CD4-positive, alpha-beta T cell treated with Interleukin-10 for 1 hour (primary cell): ENCODE results near the gene FGF22.
"Not testable (repeated sequence)": the region's sequence is repeated elsewhere in the genome, so short reads cannot be mapped to it uniquely, and the experiment has no call there.

Source experiments
- DNase-seq: peaks from one replicate; pipeline ENCODE4 v3.0.0-alpha.2; 2020

Gene FGF22

GRCh38 chr19:622666-623065 is 17.0 kb upstream of the FGF22 start:
- no peak for DNase-seq

DNA sequence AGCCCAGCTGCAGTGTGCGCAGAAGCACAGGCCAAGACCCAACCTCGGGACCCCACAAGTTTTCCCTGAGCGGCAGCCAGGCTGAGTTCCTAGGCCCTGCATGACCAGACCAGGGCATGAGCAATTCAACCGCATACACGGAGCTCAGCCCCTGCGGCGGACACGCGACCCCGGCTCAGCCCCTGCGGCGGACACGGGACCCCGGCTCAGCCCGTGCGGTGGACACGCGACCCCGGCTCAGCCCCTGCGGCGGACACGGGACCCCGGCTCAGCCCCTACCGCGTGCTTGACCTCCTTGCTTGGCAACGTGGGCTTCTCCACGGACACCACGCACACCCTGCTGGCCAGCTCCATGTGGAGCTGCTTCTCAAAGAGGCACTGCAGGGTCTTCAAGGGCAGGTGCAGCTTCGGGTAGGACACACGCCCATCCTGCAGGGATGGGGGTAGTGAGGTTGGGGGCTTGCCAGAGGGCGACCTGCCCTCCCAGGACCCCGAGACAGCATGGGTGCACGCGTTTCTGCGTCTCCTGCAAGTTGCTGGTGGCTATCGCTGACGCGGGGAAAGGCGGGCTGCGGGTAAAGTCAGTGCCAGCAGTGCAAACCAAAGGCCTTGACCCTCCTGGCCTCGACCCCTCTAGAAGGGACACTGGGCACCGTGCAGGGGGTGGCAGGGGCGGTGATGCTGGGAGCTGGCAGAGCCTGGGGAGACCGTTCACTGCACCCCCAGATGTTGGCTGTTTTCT is 16.3 kb upstream of the FGF22 start:
- no peak for DNase-seq

DNA sequence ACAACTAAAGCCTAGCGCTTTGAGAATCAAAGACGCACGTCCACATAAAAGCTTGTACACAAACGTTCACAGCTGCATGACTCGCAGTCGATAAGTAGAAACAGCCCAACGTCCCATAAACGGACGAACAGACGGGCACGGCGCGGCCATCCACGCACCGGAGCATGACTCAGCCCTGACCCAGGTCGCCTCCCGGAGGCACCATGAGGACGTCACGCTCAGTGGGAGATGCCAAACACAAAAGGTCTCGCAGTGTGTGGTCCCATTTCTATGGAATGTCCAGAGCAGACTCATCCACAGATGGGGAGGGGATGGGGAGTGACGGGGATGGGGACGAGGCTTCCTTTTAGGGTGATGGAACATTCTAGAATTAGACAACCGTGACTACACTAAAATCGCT is 15.7 kb upstream of the FGF22 start:
- DNase-seq: no peak

DNA sequence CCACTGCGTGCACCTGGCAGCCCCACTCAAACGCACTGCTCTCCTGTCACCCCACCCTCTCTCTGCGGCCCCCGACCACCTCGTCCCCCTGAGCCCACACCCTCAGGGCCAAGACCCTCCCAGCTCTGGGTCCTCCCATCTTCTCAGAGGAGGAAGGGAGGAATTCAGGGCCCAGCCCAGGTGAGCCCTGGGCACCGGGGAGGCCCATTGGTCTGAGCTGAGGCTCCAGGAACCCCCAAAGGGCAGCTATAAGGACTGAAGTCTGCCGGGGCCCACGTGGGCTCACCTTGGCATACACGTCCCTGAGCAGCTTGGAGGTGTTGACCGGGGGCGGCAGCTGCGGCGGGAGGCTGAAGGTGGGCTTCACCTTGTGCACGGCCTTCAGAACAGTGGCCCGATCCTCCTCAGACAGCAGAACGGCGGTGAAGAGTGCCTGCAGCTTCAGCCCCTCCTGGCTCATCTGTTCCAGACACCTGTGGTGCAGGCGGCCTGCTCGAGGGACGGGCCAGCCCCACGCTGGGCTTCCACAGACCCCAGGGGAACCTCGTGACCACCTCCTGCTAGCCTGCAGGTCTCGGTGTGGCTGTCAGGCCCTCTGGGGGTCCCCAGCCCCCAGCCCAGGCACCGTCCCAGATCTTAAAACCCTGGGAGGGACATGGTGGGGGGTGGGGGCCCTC is 15.1 kb upstream of the FGF22 start:
- no peak for DNase-seq

DNA sequence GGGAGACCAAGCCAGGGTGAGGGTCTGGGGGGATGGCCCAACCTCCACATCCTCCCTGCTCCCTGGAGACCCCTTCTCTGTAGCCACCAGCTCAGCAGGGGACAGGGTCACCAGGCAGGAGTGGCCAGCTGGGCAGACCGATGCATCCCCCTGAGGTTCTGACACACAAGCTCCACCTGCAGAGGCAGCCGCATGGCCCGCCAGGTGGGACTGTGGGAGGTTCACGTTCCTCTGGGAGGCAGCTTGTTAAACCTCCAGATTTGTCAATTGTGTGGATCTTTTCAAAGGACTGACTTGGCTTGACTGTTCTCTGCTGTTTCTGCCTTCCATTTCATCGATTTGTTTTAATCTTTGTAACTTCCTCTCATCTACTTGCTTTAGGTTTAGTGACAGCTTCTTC is 14.4 kb upstream of the FGF22 start:
- no peak for DNase-seq

DNA sequence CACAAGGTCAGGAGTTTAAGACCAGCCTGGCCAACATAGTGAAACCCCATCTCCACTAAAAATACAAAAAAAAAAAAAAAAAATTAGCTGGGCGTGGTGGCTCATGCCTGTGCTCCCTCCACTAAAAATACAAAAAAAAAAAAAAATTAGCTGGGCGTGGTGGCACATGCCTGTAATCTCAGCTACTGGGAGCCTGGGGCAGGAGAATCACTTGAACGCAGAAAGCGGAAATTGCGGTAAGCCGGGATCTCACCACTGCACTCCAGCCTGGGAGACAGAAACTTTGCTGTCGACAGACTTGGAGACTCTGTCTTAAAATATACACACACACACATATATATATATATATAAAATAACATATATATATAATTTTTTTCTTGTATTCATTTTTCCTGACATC is 13.1 kb upstream of the FGF22 start:
- not testable (repeated sequence) for DNase-seq

- peak; percentile 33 for DNase-seq
These were observed 11.5 kb upstream of the FGF22 start for GRCh38 chr19:628168-628567.

- DNase-seq: not testable (repeated sequence)
These were observed 10.2 kb upstream of the FGF22 start for GRCh38 chr19:629515-629914.

GRCh38 chr19:629961-630714 is 9.5 kb upstream of the FGF22 start:
- DNase-seq: no peak

DNA sequence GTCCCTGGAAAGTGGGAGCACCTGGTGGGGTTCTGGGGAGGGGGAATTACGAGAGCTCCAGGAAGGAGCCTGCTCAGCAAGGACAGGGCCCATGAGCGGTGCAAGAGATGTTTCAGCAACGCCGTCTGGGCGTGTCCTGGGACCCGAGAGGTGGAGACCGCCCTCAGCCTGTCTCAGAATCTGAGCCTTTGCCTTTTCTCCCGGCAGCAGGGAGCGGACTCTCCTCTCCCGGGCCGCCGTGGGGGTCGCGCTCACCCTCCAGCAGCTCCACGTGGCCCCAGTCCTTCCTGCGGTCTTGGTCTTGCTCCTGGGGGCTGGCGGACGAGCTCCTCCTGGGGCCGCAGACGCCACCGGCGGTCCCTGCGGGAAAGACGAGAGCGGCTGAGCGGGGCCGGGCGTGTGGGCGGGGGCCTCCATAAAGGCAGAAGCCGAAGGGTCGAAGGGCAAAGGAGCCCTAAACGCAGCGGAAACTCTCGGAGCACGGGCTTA is 7.1 kb upstream of the FGF22 start:
- DNase-seq: no peak

DNA sequence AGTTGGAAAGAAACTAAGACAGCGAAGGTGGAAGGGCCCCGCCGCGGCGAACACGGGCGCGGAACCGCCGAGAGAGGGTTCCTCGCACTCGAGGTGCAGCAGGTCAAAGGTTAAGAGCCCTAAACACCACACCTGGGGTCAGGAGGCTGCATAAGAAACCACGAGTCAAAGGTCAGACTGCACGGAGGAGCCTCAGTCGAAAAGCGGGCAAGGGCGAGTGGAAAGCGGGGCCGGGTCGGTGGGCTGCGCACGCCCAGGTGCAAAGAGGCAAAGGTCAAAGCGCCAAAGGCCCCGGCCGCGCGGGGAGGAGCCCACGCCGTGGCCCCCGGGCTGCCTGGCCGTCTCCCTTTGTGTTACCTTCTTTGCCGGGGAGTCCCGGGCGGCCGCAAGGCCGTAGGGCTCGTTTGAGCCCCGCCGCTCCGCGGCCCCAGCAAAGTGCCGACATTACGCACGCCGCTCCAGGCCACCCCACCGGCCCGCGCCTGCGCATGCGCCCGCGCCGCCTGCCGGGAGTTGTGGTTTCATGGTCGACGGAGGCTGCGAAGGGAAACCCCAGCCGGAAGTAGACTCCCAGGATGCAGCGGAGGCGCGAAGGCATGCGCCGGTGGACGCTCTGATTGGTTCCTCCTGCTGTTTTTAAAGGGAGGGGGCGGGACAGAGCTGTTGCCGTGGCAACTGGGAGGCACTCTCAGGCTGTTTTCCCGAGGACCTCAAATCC is 6.5 kb upstream of the FGF22 start, which contains the start of gene POLRMT:
Gene POLRMT (minus strand): TSS at position 470 of the 718 bp plus-strand sequence. CDS start 25 bp downstream, at position 445.
- peak; percentile 98 for DNase-seq

DNA sequence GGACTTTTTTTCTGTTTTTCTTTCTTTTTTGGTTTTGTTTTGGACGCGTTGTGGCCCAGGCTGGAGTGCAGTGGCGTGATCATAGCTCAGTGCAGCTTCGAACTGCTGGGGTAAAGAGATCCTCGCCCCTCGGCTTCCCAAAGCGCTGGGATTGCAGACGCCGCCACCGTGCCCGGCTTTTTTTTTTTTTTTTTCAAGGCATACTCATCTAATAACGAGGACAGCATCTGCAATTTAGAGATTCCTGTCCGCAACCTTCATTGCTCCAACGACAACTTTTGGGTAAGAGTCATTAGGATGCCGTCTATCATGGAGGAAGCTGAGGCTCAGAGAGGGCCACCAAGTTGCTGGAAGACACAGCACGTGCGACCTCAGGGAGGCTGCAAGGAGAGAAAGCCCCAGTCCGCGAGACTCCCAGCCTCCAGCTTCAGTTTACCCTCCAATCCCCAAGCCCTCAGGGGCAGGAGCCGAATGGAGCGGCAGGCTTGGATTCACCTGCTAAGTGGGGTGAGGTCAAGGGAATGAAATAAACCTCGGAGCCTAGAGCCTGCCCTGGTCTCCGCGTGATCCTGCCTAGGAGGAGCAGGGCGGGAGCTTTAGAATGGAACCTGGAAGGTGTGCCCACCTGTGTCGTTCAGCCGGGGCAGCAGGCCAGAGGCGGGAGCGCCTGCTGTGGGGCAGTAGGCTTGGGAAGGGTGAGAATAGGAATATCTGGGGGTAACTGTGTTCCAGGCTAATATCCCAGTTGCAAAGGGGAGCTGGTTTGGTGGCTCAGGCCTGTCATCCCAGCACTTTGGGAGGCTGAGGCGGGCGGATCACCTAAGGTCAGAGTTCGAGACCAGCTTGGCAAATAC is 5.7 kb upstream of the FGF22 start:
- DNase-seq: no peak

- DNase-seq: no peak
These were observed 4.6 kb upstream of the FGF22 start for GRCh38 chr19:634975-635652.

- DNase-seq: peak; percentile 19
These were observed 800 bp upstream of the FGF22 start for GRCh38 chr19:638906-639252.

DNA sequence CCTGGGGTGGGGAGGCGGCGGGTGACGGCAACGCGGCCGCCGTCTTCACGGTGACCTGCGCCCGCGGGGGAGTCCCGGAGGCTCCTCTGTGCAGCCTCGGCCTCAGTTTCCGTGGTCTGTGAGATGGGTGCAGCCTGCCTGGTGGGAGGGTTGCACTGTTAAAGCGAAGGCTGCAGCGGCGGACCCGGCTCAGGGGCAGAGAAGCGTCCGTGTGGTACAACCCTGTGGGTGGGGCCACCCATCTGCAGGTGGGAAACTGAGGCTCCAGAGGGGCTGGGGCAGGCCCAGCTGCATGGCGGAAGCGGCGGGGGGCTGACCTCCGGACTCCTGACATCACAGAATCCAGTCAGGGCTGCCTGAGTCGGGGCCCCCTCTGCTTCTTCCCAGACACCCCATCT is 481 bp downstream of the FGF22 start:
- DNase-seq: no peak

- DNase-seq: no peak
These were observed 1.0 kb downstream of the FGF22 start for GRCh38 chr19:640606-641189.

- DNase-seq: no peak
These were observed 2.0 kb downstream of the FGF22 start for GRCh38 chr19:641702-642101.

- DNase-seq: no peak
These were observed 3.4 kb downstream of the FGF22 start for GRCh38 chr19:642767-643727.

GRCh38 chr19:643736-644135 is 4.1 kb downstream of the FGF22 start:
- DNase-seq: no peak

DNA sequence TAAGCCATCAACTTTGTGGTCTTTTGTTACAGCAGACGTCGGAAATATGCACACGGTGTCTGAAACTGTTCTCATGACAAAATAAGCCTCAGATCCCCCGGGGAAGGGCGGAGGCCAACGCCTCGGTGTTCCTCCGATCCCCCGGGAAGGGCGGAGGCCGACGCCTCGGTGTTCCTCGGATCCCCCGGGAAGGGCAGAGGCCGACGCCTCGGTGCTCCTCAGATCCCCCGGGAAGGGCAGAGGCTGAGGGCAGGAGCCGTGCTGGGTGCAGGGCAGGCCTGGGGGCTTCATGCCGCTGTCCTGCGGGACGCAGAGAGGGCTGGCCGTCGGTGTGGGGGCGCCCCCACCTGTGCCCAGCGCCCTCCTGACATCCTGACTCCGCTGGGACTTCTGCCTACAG is 4.7 kb downstream of the FGF22 start:
- no peak for DNase-seq
